Measurements from ENCODE around the gene HSD17B2. TPM values are rescaled to one million over a fixed set of nuclear protein-coding genes. Genes with fewer than 3 reads are reported as not detected.

Gene HSD17B2
- total and polyA plus RNA-seq, 8 donors, result 0.11 to 0.86 (median 0.37) TPM

DNA sequence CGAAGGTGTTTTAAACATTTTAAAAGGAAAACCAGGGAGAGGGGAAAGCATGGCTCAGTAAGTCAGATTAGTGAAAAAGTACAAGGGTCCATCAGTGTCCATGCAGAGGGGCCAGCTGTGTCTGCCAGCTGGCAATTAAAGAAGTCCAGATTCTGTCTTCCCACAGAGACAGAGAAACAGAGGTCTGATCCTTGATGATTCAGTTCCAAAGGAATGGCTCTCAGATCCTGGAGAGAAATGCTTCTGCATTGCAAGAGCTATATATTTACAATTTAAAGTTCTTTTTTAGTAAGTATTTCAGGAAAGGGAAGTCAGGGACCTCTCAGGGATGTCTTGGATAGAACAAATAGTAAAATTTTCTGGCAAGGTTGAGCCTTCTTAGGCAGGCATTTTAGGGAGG lies 56.2 kb downstream of the HSD17B2 start:
- Histone ChIP-seq H3K9me3 (no peaks in the 10 kb centered on the region), H3K27me3 (no peaks in the 10 kb centered on the region), H3K27ac (no peak overlapping the region), H3K4me3 (no peak overlapping the region), H3K4me1 (no peaks in the 10 kb centered on the region), H3K36me3 (no peaks in the 10 kb centered on the region)
- TF ChIP-seq, protein P1, sequence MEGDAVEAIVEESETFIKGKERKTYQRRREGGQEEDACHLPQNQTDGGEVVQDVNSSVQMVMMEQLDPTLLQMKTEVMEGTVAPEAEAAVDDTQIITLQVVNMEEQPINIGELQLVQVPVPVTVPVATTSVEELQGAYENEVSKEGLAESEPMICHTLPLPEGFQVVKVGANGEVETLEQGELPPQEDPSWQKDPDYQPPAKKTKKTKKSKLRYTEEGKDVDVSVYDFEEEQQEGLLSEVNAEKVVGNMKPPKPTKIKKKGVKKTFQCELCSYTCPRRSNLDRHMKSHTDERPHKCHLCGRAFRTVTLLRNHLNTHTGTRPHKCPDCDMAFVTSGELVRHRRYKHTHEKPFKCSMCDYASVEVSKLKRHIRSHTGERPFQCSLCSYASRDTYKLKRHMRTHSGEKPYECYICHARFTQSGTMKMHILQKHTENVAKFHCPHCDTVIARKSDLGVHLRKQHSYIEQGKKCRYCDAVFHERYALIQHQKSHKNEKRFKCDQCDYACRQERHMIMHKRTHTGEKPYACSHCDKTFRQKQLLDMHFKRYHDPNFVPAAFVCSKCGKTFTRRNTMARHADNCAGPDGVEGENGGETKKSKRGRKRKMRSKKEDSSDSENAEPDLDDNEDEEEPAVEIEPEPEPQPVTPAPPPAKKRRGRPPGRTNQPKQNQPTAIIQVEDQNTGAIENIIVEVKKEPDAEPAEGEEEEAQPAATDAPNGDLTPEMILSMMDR (IDR thresholded peaks at IDR 0.05), result no peak
- ATAC-seq (no peak), DNase-seq (no peak)
- intact Hi-C loops (cut with DNase I), result no loop called here

DNA sequence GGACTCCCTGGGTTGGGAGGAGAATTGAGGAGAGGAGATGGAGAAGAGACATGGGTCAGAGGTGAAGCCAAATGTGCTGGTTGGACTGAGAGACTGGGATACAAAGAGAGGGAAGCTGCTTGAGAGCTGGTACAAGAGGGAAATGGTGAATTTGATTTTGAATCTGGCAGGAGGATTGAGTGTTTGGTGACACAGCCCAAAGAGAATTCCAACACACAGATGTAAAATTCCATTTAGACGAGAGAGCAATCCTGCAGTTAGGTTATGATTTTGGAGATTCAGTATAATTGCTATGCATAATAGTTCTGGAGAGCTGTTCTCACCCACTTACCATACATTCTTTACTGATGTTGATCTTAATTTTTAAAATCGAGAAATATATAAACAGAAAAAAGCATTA lies 57.7 kb downstream of the HSD17B2 start:
- no peaks in the 10 kb centered on the region for H3K9me3 ChIP-seq
- H3K36me3 ChIP-seq, result no peaks in the 10 kb centered on the region
- H3K27me3 ChIP-seq, result no peaks in the 10 kb centered on the region
- TF ChIP-seq, protein P1 (IDR thresholded peaks at IDR 0.05), result no peak
- intact Hi-C loops (cut with DNase I), result no loop called here
- DNase-seq (no peak), ATAC-seq (no peak)
- H3K4me1 ChIP-seq, result no peaks in the 10 kb centered on the region
- no peak overlapping the region for H3K4me3 ChIP-seq
- no peak overlapping the region for H3K27ac ChIP-seq

DNA sequence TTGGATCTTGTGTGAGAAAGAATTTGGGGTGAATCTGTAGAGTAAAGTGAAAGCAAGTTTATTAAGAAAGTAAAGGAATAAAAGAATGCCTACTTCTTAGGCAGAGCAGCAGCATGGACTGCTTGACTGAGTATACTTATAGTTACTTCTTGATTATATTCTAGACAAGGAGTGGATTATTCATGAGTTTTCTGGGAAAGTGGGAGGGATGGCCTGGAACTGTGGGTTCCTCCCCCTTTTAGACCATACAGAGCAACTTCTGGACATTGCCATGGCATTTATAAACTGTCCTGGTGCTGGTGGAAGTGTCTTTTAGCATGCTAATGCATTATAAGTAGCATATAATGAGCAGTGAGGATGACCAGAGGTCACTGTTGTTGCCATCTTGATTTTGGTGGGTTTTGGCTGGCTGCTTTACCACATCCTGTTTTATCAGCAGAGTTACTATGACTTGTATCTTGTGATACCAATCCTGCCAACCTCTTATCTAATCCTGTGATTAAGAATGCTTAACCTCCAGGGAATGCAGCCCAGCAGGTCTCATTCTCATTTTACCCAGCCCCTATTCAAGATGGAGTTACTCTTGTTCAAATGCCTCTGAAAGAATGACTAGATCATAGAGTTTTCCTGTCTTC lies 58.7 kb downstream of the HSD17B2 start:
- Histone ChIP-seq H3K4me1 (no peaks in the 10 kb centered on the region), H3K36me3 (no peaks in the 10 kb centered on the region), H3K27me3 (no peaks in the 10 kb centered on the region), H3K27ac (no peak overlapping the region), H3K9me3 (no peaks in the 10 kb centered on the region), H3K4me3 (no peak overlapping the region)
- DNase-seq, result no peak
- TF ChIP-seq, protein P1 (IDR thresholded peaks at IDR 0.05), result no peak
- intact Hi-C loops (cut with DNase I), result no loop called here
- ATAC-seq, result no peak

DNA sequence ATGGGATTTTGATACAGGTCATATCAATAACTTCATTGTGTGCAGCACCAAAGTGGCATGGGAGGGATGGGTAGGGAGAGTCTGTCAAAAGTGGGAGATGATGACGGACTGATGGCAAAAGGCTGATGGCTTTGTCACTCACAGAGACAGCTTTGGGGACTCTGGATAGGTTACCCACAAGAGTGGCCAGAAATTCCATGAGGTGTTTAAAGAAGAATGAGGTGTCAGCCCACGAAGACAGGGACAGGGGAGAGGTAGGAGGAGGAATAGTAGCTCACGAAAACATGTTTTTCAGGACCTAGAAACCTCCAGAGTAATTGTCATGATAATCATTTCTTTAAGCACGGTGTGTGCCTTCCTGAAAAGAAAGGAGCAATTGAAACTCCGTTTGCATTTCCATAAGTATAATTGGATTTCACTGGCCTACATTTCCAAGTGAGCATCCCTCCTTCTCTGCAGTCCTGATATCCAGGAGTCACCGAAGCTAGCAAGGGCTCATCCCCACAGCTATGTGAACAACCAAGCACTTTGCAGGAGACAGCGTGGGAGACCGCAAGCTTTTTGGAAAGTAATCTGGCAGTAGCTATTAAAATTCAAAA lies 60.0 kb downstream of the HSD17B2 start:
- no peak for ATAC-seq
- H3K36me3 ChIP-seq, result no peaks in the 10 kb centered on the region
- no peak for DNase-seq
- no peaks in the 10 kb centered on the region for H3K27me3 ChIP-seq
- no peak overlapping the region for H3K4me3 ChIP-seq
- no peaks in the 10 kb centered on the region for H3K4me1 ChIP-seq
- intact Hi-C loops (cut with DNase I), result no loop called here
- TF ChIP-seq, protein P1 (IDR thresholded peaks at IDR 0.05), result no peak
- no peaks in the 10 kb centered on the region for H3K9me3 ChIP-seq
- no peak overlapping the region for H3K27ac ChIP-seq

DNA sequence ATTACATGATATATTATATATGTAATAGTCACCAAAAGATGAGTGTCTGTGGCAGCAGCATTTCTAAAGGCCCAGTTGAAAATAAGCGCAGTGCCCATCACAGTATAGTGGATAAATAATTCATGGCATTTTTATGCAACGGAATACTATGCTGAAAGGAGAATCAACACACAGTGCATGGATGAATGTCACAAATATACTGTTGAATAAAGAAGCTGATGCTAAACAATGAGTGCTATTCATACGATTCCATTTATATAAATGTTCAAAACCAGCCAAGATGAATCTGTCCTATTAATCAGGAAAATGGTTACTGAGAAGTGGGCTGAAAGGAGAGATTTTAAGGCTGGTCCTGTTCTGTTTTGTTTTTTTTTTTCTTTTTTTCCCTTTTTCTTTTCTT lies 61.6 kb downstream of the HSD17B2 start:
- H3K4me1 ChIP-seq, result no peaks in the 10 kb centered on the region
- no peak for ATAC-seq
- H3K9me3 ChIP-seq, result no peaks in the 10 kb centered on the region
- no peak overlapping the region for H3K4me3 ChIP-seq
- DNase-seq, result no peak
- intact Hi-C loops (cut with DNase I), result no loop called here
- no peaks in the 10 kb centered on the region for H3K36me3 ChIP-seq
- no peaks in the 10 kb centered on the region for H3K27me3 ChIP-seq
- H3K27ac ChIP-seq, result no peak overlapping the region
- TF ChIP-seq, protein P1 (IDR thresholded peaks at IDR 0.05), result no peak

All from left lung (tissue), 10 donors.